Fibroblast of mammary gland (primary cell): ENCODE data around the gene PLEKHA7.

ENCODE experiments used
- DNase-seq: peaks from one replicate; pipeline ENCODE4 v3.0.0-alpha.2; 2010; ENCODE audit warnings: low read depth
- H3K4me3 ChIP-seq: 2 replicates; pipeline ENCODE4 v1.5.1; 2011; ENCODE audit warnings: low read depth, mild to moderate bottlenecking, low read length, moderate library complexity; ENCODE audit not compliant: control insufficient read depth
- TF ChIP-seq, protein P1 (sequence below): conservative IDR thresholded peaks from 2 replicates; pipeline ENCODE4 v1.5.1; 2011; ENCODE audit warnings: low read depth, low read length, inconsistent platforms; ENCODE audit not compliant: control insufficient read depth, insufficient read depth

PLEKHA7 gene

DNA sequence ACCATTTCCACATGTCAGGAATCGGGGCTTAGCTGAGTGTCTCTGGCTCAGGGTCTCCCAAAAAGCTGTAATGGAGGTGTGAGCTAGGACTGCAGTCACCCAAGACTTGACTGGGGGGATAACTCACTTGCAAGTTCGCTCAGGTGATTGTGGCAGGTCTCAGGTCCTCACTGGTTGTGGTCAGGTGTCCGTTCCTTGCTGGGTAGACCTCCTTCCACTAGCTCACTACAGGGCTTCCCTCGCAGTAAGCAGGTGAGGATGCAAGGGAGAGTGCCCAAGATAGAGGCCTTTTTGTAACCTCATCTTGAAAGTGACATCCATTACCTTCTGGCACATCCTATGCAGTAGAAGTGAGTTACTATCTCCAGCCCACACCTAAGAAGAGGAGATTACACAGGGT, 246.3 kb downstream of the PLEKHA7 start:
- DNase-seq: no peak
- H3K4me3 ChIP-seq: no peak overlapping the region
- TF ChIP-seq, protein P1, sequence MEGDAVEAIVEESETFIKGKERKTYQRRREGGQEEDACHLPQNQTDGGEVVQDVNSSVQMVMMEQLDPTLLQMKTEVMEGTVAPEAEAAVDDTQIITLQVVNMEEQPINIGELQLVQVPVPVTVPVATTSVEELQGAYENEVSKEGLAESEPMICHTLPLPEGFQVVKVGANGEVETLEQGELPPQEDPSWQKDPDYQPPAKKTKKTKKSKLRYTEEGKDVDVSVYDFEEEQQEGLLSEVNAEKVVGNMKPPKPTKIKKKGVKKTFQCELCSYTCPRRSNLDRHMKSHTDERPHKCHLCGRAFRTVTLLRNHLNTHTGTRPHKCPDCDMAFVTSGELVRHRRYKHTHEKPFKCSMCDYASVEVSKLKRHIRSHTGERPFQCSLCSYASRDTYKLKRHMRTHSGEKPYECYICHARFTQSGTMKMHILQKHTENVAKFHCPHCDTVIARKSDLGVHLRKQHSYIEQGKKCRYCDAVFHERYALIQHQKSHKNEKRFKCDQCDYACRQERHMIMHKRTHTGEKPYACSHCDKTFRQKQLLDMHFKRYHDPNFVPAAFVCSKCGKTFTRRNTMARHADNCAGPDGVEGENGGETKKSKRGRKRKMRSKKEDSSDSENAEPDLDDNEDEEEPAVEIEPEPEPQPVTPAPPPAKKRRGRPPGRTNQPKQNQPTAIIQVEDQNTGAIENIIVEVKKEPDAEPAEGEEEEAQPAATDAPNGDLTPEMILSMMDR: no peak

DNA sequence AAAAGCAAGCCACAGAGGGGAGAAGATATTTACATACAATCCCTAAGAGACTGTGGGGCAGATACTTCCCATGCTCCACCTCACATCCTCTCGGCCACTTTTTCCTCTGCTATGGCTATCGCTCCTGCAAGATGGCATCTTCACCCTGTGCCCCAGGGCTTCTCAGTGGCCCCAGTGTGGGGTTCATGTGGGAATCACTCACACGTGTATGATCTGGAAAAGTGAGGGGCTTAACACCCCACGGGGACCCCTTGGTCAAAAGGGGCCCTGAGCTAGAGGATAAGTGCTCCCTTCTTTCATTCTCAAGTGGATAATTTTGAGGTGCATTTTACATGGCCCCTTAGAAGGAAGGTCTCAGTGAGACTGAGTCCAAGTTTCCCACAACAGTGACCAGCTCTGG, 247.1 kb downstream of the PLEKHA7 start:
- TF ChIP-seq, protein P1: no peak
- no peak for DNase-seq
- no peak overlapping the region for H3K4me3 ChIP-seq

DNA sequence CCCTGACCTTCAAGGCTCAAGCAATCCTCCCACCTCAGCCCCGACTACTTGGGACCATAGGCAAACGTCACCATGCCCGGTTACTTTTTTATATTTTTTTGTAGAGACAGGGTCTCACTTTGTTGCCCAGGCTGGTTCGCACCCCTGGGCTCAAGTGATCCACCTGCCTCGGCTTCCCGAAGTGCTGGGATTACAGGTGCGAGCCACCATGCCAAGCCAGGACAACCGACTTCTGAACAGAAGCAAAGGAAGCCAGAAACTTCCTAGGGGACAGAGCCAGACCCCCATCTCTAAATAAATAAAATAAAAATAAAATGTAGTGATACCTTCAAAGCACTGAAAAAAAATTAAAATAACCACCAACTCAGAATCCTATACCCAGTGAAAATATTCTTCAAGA, 249.3 kb downstream of the PLEKHA7 start:
- TF ChIP-seq, protein P1: no peak
- no peak overlapping the region for H3K4me3 ChIP-seq
- no peak for DNase-seq

DNA sequence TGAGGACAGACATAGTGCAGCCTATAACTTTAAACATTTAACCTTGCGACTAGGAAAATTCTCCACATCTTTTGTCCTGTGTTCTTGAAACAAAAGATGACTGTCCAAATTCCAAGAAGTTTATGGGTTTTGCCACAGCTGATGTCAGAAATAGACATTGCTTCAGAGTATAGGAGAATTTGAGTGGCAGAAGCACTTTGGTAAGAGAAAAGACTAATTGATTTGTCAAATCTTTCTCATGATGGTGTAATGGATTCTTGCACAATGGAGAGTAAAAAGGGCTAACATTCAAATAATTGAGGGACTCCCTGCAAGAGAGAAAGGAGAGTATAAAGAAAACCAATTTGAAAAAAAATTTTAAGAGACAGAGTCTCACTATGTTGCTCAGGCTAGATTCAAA, 250.5 kb downstream of the PLEKHA7 start:
- TF ChIP-seq, protein P1: no peak
- H3K4me3 ChIP-seq: no peak overlapping the region
- DNase-seq: no peak

DNA sequence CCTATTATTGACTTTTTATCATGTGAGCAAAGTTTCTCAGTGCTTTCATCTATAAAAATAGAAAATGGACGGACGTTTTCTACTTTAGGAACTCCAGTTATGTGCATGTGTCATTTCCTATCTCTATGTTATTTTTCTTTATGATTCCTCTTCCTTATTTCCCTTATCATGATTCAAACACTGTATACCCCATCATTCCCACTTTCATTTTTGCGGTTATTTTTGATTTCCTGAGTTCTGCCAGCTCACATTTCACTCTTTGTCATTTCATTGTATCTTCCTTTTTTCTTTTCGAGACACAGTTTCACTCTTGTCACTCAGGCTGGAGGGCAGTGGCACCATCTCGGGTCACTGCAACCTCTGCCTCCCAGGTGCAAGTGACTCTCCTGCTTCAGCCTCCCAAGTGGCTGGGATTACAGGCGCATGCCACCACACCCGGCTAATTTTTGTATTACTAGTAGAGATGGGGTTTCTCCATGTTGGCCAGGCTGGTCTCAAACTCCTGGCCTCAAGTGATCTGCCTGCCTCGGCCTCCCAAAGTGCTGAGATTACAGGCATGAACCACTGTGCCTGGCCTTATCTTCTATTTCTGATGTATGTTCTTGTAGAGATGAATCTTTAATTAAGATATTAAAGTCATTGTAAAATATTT, 254.2 kb downstream of the PLEKHA7 start:
- H3K4me3 ChIP-seq: no peak overlapping the region
- TF ChIP-seq, protein P1: no peak

DNA sequence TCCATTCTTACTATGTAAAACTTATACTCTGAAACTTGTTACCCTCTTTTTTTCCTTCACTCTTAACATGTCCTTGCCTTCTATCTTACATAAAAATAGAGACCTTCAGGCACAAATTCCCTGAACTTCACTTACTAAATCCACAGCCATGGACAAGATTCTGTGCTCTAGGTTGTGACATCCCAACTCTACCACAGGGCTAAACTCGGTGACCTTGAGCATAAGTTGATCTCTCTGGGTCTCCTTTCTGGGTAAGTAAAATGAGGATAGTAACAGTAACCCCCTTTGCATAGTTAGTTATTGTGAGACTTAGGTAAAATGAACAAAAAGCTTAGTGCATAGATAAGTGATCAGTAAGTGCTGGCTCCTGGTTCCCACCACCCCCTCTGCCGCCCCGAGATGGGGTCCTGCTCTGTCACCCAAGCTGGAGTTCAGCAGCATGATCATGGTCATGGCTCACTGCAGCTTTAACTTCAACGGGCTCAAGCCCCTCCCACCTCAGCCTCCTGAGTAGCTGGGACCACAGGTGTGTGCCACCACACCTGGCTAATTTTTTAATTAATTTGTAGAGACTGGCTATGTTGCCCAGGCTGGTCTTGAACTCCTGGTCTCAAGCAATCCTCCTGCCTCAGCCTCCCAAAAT, 255.7 kb downstream of the PLEKHA7 start:
- no peak overlapping the region for H3K4me3 ChIP-seq
- DNase-seq: no peak
- TF ChIP-seq, protein P1: no peak

More for the DNA sequence above, 254.2 kb downstream of the PLEKHA7 start:
- DNase-seq: no peak
